Ovary (tissue), 3 donors: ENCODE measurements around the gene TDRKH.

Source experiments
- CTCF ChIP-seq, 3 donors: fragments of 450-650 bp in 2 of 3; fragments of 200-600 bp in 1 of 3; IDR thresholded peaks; one replicate each; pipeline versions ENCODE4 v1.5.1 to v1.8.0; 2016 to 2022; ENCODE audit warnings: antibody characterized with exemption in 3 of 3, mild to moderate bottlenecking in 1 of 3
- EP300 ChIP-seq: sonication (generic); formaldehyde crosslinking; IDR thresholded peaks from one replicate; pipeline ENCODE4 v1.6.1; 2017; ENCODE audit warnings: antibody characterized with exemption
- donor health status: DM: no; HTN: no; CAD: no.

DNA sequence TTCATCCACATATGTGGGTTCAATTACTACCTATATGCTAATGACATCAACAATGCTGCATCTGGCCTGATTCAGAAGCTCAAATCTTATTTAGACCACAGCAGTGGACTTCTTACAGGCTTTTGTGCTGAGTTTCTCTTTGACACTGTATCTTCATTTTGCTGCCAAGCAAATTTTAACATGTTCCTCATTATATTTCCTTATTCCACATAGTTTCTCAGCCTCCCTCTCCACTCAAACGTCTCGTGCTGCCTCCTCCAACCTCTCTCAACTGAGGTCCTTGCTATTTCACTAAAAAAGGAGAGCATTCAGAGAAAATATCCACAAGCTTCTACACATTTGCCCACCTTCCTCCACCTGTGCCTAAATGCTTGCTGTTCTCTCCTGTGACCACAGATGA, 6.5 kb downstream of the TDRKH start:
- TF ChIP-seq CTCF (IDR thresholded peaks at IDR 0.05) (no peak), EP300 (no peak)
